ENCODE results near the gene RLN1.
A peak's percentile ranks its signal among the peaks of the same experiment; 100 is the strongest.
"Not testable (repeated sequence)": the region's sequence is repeated elsewhere in the genome, so short reads cannot be mapped to it uniquely, and the experiment has no call there.

The RLN1 gene, protein sequence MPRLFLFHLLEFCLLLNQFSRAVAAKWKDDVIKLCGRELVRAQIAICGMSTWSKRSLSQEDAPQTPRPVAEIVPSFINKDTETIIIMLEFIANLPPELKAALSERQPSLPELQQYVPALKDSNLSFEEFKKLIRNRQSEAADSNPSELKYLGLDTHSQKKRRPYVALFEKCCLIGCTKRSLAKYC

GRCh38 chr9:5338992-5339981 is at the start of gene RLN1:
Gene RLN1 (minus strand): TSS chr9:5339876. CDS start chr9:5339746, 130 bp downstream.
- peak in 1 of 2 donors; percentile 25 for DNase-seq

DNA sequence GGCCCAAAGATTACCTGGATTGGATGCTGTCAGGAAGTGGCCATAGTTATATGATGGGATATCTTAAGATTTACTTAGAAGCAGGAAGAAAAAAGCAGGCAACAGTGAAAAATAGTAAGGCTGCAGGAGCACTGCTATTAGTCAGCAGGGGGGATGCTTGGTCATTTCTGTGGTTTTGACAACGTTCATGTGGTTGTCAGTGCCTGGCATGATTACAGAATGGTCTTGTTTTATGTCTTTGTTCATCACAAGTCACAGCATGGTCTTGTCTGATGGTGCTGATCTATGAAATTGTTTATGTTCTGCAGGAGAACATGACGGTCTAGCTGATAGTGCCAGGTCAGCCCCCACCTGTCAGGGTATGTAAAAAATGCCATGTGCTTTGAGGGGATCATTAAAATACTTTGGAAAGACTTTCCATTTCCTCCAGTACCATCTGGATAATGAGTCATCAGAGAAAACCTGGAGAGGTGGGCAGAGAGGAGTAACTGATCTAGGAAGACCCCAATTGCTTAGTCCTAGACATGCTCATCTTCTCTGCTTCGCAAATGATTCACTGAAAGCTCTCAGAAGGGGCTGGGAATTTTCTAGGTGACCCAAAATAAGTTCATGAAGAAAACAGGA is 49.5 kb upstream of the RLN1 start:
- no peak for DNase-seq

GRCh38 chr9:5388026-5388819 is 48.5 kb upstream of the RLN1 start:
- DNase-seq: no peak

DNA sequence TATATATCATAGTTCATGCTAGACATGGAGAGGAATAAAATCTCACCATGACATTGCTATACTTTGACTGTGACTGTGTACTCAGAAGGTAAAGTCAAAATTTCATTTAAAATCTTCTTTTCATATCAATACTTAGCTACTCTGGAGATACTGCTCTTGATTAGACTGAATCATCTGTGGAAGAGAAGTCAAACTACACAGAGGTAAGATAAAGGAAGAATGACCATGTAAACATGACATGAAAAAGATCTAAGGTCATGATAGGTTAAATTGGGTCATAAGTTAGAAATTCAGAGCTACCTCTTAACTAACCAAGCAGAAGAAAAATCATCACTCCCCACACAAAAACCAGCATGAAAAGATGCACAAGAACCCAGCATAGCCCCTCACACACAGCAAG is 44.8 kb upstream of the RLN1 start:
- DNase-seq: no peak

GRCh38 chr9:5382479-5382878 is 42.8 kb upstream of the RLN1 start:
- no peak for DNase-seq

- no peak for DNase-seq
Observed at GRCh38 chr9:5375790-5376477, 36.3 kb upstream of the RLN1 start.

DNA sequence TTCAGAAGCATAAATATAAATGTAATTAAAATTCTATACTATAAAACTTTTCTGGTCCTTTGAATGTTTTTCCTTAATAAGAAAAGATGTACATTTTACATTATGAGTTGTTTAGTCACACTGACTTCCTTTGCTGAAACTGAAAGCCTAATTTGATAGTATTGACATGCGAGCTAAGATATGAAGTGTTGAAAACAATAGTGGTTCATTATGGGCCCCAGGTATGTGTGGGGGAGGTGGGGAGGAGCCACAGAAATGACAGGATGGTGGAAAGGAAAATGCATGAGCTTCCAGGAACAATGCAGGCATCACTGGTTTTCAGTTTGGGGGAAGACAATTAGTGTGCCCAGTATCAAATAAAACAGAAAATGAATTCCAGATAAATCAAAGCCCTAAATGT is 35.4 kb upstream of the RLN1 start:
- DNase-seq: peak in 1 of 2 donors; percentile 8

DNA sequence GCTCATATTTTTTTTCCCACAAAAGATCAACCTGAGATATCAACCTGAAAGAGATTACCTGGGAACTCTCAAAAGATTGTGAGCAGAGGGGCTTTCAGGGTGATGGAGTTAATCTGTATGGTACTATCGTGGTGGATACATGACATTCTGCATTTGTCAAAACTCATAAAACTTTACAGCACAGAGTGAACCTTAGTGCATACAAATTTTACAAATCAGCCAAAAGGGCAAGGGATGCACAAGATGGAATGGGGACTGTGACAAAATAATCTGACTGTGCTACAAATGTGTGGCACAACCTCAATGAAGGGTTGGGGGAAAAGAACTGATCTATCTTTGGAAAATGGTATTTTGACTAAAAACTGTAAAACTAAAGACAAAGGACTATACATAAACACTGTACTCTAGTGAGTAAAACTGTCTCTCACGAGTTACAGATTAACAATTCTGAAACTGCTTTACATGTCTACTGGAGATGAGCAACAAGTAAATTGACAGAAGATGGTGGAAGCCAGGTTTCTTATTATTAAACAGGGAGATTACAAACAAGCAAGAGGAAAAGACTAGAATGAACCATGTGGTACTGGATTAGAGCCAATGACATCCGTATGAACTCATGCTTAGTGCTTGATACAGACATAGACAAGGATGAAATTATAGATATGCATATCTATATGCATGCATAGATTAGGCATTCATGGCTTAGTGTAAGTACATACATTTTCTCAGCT is 24.8 kb upstream of the RLN1 start:
- DNase-seq: no peak

GRCh38 chr9:5361326-5362010 is 21.8 kb upstream of the RLN1 start:
- DNase-seq: no peak

DNA sequence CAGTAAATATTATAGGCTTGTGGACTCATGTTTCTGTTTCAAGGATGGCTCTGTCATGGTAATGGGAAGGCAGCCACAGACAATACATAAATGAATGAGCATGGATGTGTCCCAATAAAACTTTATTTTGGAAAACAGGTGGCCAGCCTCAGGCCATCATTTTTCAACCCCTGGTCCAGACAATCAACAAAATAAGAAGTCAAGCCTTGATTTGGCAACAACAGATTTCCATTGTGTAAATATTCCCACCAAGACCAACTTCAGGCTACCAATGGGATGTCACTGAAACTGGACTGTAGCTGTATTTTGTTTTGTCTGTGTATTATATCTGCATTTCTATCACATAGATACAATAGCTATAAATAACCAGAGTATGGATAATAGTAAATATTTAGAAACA is 20.7 kb upstream of the RLN1 start:
- no peak for DNase-seq

- DNase-seq: no peak
Observed at GRCh38 chr9:5357431-5358105, 17.9 kb upstream of the RLN1 start.

DNA sequence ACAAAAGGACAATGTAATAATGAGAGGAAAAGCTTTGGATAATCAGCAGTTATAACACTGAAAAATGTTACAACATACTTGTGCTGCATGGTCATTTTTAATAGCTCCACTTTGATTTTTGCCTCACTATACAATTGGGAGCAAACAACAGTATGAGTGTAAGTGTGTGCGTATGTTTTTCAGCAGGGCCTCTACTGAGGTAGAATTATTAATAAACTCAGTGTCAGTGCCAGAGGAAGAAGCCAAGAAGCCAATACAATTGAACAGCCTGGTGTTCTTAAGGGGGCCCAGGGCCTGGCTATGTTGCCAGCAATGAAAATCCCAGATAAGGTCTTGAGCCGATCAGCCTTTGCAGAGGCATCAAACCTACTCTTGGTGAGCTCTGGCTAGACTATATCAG is 16.1 kb upstream of the RLN1 start:
- DNase-seq: no peak

DNA sequence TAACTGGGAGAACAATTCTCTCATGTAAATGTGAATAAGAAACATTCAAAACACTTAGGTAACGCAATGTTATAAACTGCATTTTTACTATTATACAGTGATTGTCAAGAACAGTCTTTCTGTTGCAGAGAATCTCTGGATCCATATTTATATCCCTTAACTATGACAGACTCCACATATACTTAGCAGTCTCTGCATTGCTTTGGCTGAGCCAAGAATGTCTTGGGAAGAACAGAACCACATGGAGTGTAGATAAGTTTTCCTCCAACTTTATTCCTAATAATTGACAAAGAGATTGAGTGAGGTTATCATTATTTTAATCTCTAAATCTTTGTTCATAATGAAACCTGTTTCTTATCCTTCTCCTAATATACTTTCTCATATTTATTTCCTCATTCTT is 15.6 kb upstream of the RLN1 start:
- DNase-seq: no peak

GRCh38 chr9:5354184-5354583 is 14.5 kb upstream of the RLN1 start:
- no peak for DNase-seq

DNA sequence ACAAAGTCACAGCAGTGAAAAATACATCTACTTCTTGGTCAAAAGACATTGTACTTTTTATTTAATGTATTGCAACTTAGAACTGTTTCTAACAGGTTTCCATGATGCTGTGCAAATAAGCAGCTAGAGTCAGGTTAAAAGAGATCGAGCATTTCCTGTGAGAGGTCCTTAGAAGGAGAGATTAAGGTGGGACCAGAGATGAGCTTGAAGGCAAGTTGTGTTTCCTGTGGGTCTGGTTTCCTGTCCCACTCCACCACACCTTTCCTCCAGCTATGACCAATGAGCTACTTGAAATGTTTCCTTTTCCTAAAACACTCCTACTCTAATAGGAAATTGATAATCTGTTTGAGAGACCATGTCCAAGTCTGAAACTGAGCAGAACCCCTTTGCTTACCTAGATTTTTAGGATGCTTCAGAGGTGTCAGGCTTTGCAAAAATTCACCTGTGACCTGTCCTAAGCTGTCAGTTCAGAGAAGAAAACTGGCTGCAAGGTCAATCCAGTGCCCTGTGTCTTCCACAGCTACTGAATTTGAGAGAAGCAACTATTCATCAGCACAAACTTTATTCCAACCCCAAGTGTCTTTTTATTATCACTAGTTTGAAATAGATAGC is 13.1 kb upstream of the RLN1 start:
- DNase-seq: peak in 1 of 2 donors; percentile 55

DNA sequence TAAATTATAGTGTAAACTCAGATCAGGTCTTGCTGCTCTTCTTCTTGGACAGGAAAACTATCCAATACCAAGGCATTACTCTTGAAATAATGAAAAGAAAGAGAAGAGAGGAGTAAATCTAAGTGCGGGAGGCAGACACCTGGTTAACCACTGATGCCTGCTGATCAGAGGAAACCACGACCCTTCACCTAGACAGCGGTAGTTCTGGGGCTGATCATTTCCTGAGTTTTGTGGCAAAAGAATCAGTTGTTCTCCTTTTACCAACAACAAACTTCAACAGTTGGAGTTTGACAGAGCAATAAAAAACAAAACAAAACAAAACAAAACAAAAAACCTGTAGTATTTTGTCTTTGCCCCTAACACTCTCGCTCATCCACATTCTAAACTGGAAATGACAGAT is 3.0 kb downstream of the RLN1 start:
- peak; percentile 24 to 58 for DNase-seq

GRCh38 chr9:5331276-5331675 is 8.4 kb downstream of the RLN1 start:
- DNase-seq: not testable (repeated sequence)

DNA sequence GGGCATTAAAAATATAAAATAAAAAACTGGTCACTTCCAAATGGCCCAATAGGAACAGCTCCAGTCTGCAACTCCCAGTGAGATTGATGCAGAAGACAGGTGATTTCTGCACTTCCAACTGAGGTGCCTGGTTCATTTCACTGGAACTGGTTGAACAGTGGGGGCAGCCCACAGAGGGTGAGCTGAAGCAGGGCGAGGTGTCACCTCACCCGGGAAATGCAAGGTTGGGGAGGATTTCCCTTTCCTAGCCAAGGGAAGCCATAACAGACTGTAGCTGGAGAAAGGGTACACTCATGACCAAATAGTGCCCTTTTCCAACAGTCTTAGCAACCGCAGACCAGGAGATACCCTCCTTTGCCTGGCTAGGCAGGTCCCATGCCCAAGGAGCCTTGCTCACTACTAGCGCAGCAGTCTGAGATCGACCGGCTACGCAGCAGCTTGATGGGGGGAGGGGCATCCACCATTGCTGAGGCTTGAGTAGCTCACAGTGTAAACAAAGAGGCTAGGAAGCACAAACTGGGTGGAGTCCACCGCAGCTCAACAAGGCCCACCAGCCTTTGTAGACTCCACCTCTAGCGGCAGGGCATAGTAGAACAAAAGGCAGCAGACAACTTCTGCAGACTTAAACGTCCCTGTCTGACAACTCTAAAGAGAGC is 12.7 kb downstream of the RLN1 start:
- DNase-seq: peak; percentile 58 to 62

DNA sequence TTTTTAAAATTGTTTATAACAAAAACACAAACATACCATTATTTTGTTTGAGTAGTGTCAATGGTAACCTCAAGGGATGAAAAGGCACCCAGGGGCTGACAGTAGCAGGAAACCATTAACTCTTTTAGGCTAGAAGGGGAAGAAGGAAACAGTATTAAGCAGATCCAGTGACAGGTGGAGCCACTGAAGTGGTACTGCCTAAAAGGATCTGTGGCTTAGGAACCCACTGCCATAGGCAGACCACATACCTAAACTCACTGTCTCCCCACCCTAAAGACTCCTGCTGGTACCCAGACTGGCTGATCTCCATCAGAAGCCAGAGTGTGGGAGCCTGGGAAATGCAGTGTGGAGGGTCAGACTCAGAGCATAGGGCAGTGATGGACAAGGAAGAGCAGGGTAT is 13.5 kb downstream of the RLN1 start:
- no peak for DNase-seq
